ENCODE data around the gene TNNI3K.

Gene TNNI3K

GRCh38 chr1:74586253-74586897 lies 351.2 kb downstream of the TNNI3K start:
- in situ Hi-C loops (cut with MboI; ENCODE audit: low pct_unique_long_range_greater_than_20kb, low sequenced_read_pairs) = no loop called here
- no peak for DNase-seq

GRCh38 chr1:74587888-74588287 lies 352.7 kb downstream of the TNNI3K start:
- in situ Hi-C loops (cut with MboI; ENCODE audit: low pct_unique_long_range_greater_than_20kb, low sequenced_read_pairs) = no loop called here
- no peak for DNase-seq

GRCh38 chr1:74590288-74590687 lies 355.1 kb downstream of the TNNI3K start:
- in situ Hi-C loops (cut with MboI; ENCODE audit: low pct_unique_long_range_greater_than_20kb, low sequenced_read_pairs) = no loop called here
- no peak for DNase-seq

- DNase-seq = no peak
- in situ Hi-C loops (cut with MboI; ENCODE audit: low pct_unique_long_range_greater_than_20kb, low sequenced_read_pairs) = no loop called here
These were observed 356.8 kb downstream of the TNNI3K start for GRCh38 chr1:74591949-74592348.

- in situ Hi-C loops (cut with MboI; ENCODE audit: low pct_unique_long_range_greater_than_20kb, low sequenced_read_pairs) = no loop called here
- DNase-seq = no peak
These were observed 357.6 kb downstream of the TNNI3K start for GRCh38 chr1:74592580-74593355.
